GM12874 (cell line): ENCODE measurements around the gene ZDHHC16.

Experiments
- CTCF ChIP-seq: IDR thresholded peaks from 2 replicates; pipeline ENCODE4 v1.5.1; 2011; ENCODE audit warnings: low read depth, mild to moderate bottlenecking, control low read depth, low read length, moderate library complexity; ENCODE audit not compliant: insufficient read depth

The ZDHHC16 gene

DNA sequence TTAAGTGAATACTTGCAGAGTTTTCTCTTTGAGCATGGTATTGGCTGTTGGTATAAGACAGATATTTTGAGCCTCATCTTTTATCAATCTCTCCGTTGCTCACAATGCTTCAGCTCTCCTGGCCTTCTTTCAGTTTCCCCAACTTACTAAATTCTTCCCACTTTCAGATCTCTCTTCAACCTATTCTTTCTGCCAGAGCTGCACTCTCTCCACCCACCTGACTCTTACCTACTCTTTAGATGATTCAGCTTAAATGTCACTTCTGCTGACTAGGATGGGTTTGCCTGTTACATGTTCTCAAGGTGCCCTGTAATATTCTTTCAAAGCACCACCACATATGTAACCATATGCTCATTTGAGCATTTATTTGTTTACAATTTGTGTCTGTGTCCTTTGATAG is 1.8 kb upstream of the ZDHHC16 start:
- no peak for TF ChIP-seq CTCF

GRCh38 chr10:97445357-97445721 is 636 bp upstream of the ZDHHC16 start:
- no peak for TF ChIP-seq CTCF

DNA sequence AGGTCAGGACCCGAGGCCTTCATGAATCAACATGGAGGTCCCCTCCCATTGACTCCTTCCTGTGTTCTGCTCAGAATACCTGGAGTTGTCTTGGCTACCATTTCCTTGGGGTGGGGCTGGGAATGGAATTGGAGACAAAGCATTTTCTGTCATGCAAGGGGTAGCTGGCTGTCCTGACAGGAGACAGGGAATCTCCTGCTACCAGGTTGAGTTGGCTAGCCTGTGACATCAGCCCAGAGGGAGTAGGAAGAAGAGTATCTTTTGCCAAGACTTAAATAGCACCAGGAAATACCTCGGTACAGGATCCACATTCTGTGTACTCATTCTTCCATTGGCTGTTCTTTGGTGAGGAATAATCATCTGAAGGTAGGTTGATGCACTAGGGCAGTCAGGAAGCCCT is 4.9 kb downstream of the ZDHHC16 start:
- no peak for TF ChIP-seq CTCF

- TF ChIP-seq CTCF, result no peak
These were observed 5.6 kb downstream of the ZDHHC16 start for GRCh38 chr10:97451605-97452004.

DNA sequence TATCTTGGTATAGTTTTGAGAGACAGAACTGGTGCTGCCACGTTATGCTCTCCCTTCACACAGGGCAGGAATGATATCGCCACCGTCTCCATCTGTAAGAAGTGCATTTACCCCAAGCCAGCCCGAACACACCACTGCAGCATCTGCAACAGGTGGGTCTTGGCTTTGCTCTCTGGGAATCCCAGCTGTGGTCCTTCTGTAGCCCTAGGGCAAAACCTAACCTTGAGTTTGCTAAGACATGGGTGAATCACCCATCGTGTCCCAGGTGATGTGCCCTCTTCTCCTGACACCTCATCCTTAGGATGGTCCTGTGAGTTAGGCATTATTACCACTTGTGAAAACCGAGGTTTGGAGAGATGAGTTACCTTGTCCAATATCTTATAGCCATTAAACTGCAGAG is 6.4 kb downstream of the ZDHHC16 start:
- no peak for TF ChIP-seq CTCF

DNA sequence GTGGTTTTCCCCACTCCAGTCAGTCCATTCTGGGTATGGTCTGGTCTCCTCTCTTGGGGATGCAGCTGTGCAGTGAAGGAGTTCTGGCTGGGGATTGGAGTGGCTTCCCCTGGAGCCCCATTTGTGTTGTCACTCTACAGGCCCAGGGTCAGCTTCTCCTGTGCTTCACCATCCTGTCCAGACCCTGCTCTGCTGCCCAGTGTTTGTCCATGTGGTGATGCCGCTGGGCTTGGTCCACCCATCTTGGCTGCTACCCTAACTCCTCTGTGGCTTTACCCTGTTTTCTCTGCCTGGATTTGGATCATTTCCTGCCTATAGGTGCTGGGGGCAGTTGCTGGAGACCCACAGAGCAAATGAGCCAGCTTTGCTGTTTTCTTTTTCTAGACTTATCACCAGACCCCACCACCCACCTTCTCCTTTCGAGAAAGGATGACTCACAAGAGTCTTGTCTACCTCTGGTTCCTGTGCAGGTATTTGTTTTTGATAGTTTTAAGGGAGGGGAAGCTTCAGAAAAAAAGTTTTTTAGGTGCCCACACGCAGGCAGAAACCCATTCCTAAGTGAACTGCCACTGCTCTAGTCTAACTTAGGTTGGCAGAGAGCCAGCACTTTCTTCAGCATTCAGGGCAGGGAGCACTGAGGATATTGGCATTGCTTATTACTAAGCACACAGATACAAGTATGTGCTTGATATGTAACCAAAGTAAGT is 8.5 kb downstream of the ZDHHC16 start:
- no peak for TF ChIP-seq CTCF

DNA sequence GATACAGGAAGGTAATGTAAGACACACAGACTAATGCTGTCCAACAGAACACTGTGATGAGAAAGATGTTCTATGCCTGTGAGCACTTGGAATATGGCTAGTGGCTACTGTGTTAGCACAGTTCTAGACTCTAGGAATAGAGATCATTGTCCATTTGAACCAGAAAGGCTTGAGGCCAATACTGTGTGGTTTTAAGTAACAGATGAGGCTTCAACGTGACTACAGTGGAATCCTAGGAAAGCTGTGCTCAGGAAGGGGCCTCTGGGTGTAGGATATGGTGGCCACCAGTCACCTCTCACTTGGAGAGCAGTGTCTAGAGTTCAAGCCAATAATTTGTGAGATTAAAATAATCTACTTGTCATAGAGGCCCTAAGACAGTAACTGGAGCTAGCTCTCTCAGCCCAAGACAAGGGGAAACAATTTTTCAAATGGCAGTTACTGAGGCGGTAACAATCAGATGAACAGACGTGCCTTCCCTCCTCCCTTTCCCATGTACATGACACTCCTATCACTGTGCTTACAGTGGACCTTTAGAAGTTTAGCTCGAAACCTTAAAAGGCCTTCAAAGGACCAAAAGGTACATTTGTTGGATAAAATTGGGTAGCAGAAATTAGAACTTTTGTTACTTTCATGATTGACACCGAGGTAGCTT is 10.2 kb downstream of the ZDHHC16 start:
- no peak for TF ChIP-seq CTCF
